ENCODE data around the gene VPS41. TPM values are rescaled to one million over a fixed set of nuclear protein-coding genes. Genes with fewer than 3 reads are reported as not detected.
"Not testable (repeated sequence)": the region's sequence is repeated elsewhere in the genome, so short reads cannot be mapped to it uniquely, and the experiment has no call there.

Gene VPS41
- total RNA-seq: 56.2 and 79.0 TPM in 2 replicates
- 42.2 TPM for polyA plus RNA-seq (2012)

GRCh38 chr7:38908759-38909335 lies at the start of gene VPS41:
Gene VPS41, minus strand, starts transcription at chr7:38909191. Its CDS starts 17 bp downstream, at chr7:38909174.
- peak; percentile 85 for DNase-seq (ENCODE audit: low read depth)

GRCh38 chr7:38955892-38956291 lies 46.9 kb upstream of the VPS41 start:
- no peak for DNase-seq (ENCODE audit: low read depth)

GRCh38 chr7:38953971-38954370 lies 45.0 kb upstream of the VPS41 start:
- DNase-seq (ENCODE audit: low read depth): no peak

GRCh38 chr7:38953227-38953626 lies 44.2 kb upstream of the VPS41 start:
- DNase-seq (ENCODE audit: low read depth): no peak

- DNase-seq (ENCODE audit: low read depth): no peak
These were observed 42.2 kb upstream of the VPS41 start for GRCh38 chr7:38951213-38951612.

GRCh38 chr7:38950309-38950708 lies 41.3 kb upstream of the VPS41 start:
- no peak for DNase-seq (ENCODE audit: low read depth)

GRCh38 chr7:38947541-38947940 lies 38.5 kb upstream of the VPS41 start:
- DNase-seq (ENCODE audit: low read depth): not testable (repeated sequence)

- DNase-seq (ENCODE audit: low read depth): no peak
These were observed 33.5 kb upstream of the VPS41 start for GRCh38 chr7:38942431-38943051.

- no peak for DNase-seq (ENCODE audit: low read depth)
These were observed 31.8 kb upstream of the VPS41 start for GRCh38 chr7:38940774-38941173.

GRCh38 chr7:38938589-38938988 lies 29.6 kb upstream of the VPS41 start:
- no peak for DNase-seq (ENCODE audit: low read depth)

GRCh38 chr7:38938001-38938485 lies 29.1 kb upstream of the VPS41 start:
- no peak for DNase-seq (ENCODE audit: low read depth)

GRCh38 chr7:38936641-38937040 lies 27.6 kb upstream of the VPS41 start:
- no peak for DNase-seq (ENCODE audit: low read depth)

GRCh38 chr7:38934536-38934935 lies 25.5 kb upstream of the VPS41 start:
- no peak for DNase-seq (ENCODE audit: low read depth)

GRCh38 chr7:38934051-38934450 lies 25.1 kb upstream of the VPS41 start:
- peak; percentile 13 for DNase-seq (ENCODE audit: low read depth)

GRCh38 chr7:38932509-38933168 lies 23.6 kb upstream of the VPS41 start:
- peak; percentile 73 for DNase-seq (ENCODE audit: low read depth)

GRCh38 chr7:38929460-38930171 lies 20.6 kb upstream of the VPS41 start:
- DNase-seq (ENCODE audit: low read depth): no peak

GRCh38 chr7:38928506-38928905 lies 19.5 kb upstream of the VPS41 start:
- no peak for DNase-seq (ENCODE audit: low read depth)

GRCh38 chr7:38927751-38928150 lies 18.8 kb upstream of the VPS41 start:
- no peak for DNase-seq (ENCODE audit: low read depth)

- no peak for DNase-seq (ENCODE audit: low read depth)
These were observed 11.7 kb upstream of the VPS41 start for GRCh38 chr7:38920731-38921130.

GRCh38 chr7:38916396-38916795 lies 7.4 kb upstream of the VPS41 start:
- no peak for DNase-seq (ENCODE audit: low read depth)

- DNase-seq (ENCODE audit: low read depth): no peak
These were observed 879 bp upstream of the VPS41 start for GRCh38 chr7:38909870-38910269.

GRCh38 chr7:38907766-38908165 lies 1.2 kb downstream of the VPS41 start:
- DNase-seq (ENCODE audit: low read depth): no peak
